GM13976 (cell line): ENCODE data around the gene RNF213.
A peak's percentile ranks its signal among the peaks of the same experiment; 100 is the strongest.

ENCODE experiments used
- DNase-seq: peaks from one replicate; pipeline ENCODE4 v3.0.0; 2012; ENCODE audit warnings: low spot score
- in situ Hi-C: fragments of 300-500 bp; cut with MboI; formaldehyde crosslinking; loops from one replicate; pipeline ENCODE4 v1.12.0; 2022; ENCODE audit warnings: low sequenced_read_pairs, mixed read lengths, inconsistent platforms; ENCODE audit not compliant: unreplicated experiment
- TF ChIP-seq, protein P1 (sequence below): IDR thresholded peaks from 2 replicates; pipeline ENCODE4 v1.5.1; 2012; ENCODE audit warnings: borderline replicate concordance, mild to moderate bottlenecking; ENCODE audit not compliant: insufficient read depth; ENCODE audit errors: extremely low read depth, missing control alignments, control extremely low read depth

RNF213 gene

GRCh38 chr17:80248001-80248893 lies 12.4 kb upstream of the RNF213 start:
- in situ Hi-C loops = no loop called here
- no peak for DNase-seq
- TF ChIP-seq, protein P1, sequence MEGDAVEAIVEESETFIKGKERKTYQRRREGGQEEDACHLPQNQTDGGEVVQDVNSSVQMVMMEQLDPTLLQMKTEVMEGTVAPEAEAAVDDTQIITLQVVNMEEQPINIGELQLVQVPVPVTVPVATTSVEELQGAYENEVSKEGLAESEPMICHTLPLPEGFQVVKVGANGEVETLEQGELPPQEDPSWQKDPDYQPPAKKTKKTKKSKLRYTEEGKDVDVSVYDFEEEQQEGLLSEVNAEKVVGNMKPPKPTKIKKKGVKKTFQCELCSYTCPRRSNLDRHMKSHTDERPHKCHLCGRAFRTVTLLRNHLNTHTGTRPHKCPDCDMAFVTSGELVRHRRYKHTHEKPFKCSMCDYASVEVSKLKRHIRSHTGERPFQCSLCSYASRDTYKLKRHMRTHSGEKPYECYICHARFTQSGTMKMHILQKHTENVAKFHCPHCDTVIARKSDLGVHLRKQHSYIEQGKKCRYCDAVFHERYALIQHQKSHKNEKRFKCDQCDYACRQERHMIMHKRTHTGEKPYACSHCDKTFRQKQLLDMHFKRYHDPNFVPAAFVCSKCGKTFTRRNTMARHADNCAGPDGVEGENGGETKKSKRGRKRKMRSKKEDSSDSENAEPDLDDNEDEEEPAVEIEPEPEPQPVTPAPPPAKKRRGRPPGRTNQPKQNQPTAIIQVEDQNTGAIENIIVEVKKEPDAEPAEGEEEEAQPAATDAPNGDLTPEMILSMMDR = no peak

GRCh38 chr17:80248894-80249710 lies 11.6 kb upstream of the RNF213 start:
- DNase-seq = no peak
- in situ Hi-C loops = no loop called here
- TF ChIP-seq, protein P1 = no peak

- TF ChIP-seq, protein P1 = no peak
- in situ Hi-C loops = no loop called here
- no peak for DNase-seq
These were observed 8.7 kb upstream of the RNF213 start for GRCh38 chr17:80251966-80252365.

DNA sequence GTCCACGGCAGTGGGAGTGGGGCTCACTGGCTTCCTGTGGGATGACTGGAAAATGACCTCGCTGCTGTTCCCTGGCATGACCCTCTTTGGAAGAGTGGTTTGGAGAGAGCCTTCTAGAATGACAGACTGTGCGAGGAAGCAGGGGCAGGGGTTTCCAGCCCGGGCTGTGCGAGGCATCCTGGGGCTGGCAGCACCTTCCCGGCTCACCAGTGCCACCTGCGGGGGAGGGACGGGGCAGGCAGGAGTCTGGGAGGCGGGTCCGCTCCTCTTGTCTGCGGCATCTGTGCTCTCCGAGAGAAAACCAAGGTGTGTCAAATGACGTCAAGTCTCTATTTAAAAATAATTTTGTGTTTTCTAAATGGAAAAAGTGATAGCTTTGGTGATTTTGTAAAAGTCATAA lies 7.8 kb upstream of the RNF213 start:
- TF ChIP-seq, protein P1 = peak; percentile 40
- in situ Hi-C loops = no loop called here
- peak; percentile 86 for DNase-seq

GRCh38 chr17:80253631-80254395 lies 6.8 kb upstream of the RNF213 start:
- DNase-seq = no peak
- in situ Hi-C loops = no loop called here
- TF ChIP-seq, protein P1 = no peak
